Activated CD4-positive, alpha-beta T cell treated with anti-CD3 and anti-CD28 coated beads for 24 hours (primary cell): ENCODE data around the gene GSTCD.
"Not testable (repeated sequence)": the region's sequence is repeated elsewhere in the genome, so short reads cannot be mapped to it uniquely, and the experiment has no call there.

Source experiments
- DNase-seq, 2 donors: peaks; one replicate each; pipeline ENCODE4 v3.0.0-alpha.2; 2020; ENCODE audit warnings: low read depth in 2 of 2

The GSTCD gene

GRCh38 chr4:105807496-105807895 is 98.9 kb downstream of the GSTCD start:
- no peak for DNase-seq

- no peak for DNase-seq
Observed at GRCh38 chr4:105808030-105808749, 99.6 kb downstream of the GSTCD start.

GRCh38 chr4:105808750-105809041 is 100.1 kb downstream of the GSTCD start:
- no peak for DNase-seq

GRCh38 chr4:105815701-105816100 is 107.1 kb downstream of the GSTCD start:
- no peak for DNase-seq

- DNase-seq, result no peak
Observed at GRCh38 chr4:105822061-105822460, 113.5 kb downstream of the GSTCD start.

GRCh38 chr4:105828074-105828473 is 119.5 kb downstream of the GSTCD start:
- no peak for DNase-seq

- no peak for DNase-seq
Observed at GRCh38 chr4:105831189-105831588, 122.6 kb downstream of the GSTCD start.

GRCh38 chr4:105835177-105835576 is 126.6 kb downstream of the GSTCD start:
- no peak for DNase-seq

GRCh38 chr4:105836537-105836936 is 128.0 kb downstream of the GSTCD start:
- no peak for DNase-seq

GRCh38 chr4:105837037-105837436 is 128.5 kb downstream of the GSTCD start:
- DNase-seq, result no peak

- DNase-seq, result no peak
Observed at GRCh38 chr4:105838082-105838481, 129.5 kb downstream of the GSTCD start.

GRCh38 chr4:105840426-105841174 is 132.0 kb downstream of the GSTCD start:
- DNase-seq, result no peak

GRCh38 chr4:105843941-105844340 is 135.4 kb downstream of the GSTCD start:
- no peak for DNase-seq

GRCh38 chr4:105845559-105845958 is 137.0 kb downstream of the GSTCD start:
- no peak for DNase-seq

- not testable (repeated sequence) for DNase-seq
Observed at GRCh38 chr4:105848359-105848758, 139.8 kb downstream of the GSTCD start.

GRCh38 chr4:105851196-105851595 is 142.6 kb downstream of the GSTCD start:
- DNase-seq, result no peak

- not testable (repeated sequence) for DNase-seq
Observed at GRCh38 chr4:105852230-105852629, 143.6 kb downstream of the GSTCD start.

GRCh38 chr4:105858466-105859040 is 150.0 kb downstream of the GSTCD start:
- DNase-seq, result no peak

GRCh38 chr4:105859233-105859632 is 150.6 kb downstream of the GSTCD start:
- DNase-seq, result no peak

- no peak for DNase-seq
Observed at GRCh38 chr4:105870963-105871362, 162.4 kb downstream of the GSTCD start.

- DNase-seq, result no peak
Observed at GRCh38 chr4:105871997-105872396, 163.4 kb downstream of the GSTCD start.

- DNase-seq, result no peak
Observed at GRCh38 chr4:105875233-105875632, 166.6 kb downstream of the GSTCD start.

- DNase-seq, result no peak
Observed at GRCh38 chr4:105878668-105879067, 170.1 kb downstream of the GSTCD start.
